Progenitor cell of endocrine pancreas (in vitro differentiated cells): Measurements from ENCODE around the gene ECD. TPM values are rescaled to one million over a fixed set of nuclear protein-coding genes. Genes with fewer than 3 reads are reported as not detected.

Source experiments
- DNase-seq: peaks from one replicate; pipeline ENCODE4 v3.0.0; 2021; ENCODE audit warnings: low spot score; ENCODE audit not compliant: unreplicated experiment
- H3K27ac Mint-ChIP-seq: 2 replicates; pipeline ENCODE4 v1.8.0; 2021; ENCODE audit warnings: mild to moderate bottlenecking, moderate library complexity, mixed read lengths
- H3K27me3 Mint-ChIP-seq: 2 replicates; pipeline ENCODE4 v1.8.0; 2021; ENCODE audit warnings: mixed read lengths
- H3K36me3 Mint-ChIP-seq: 2 replicates; pipeline ENCODE4 v1.8.0; 2022; ENCODE audit warnings: mixed read lengths; ENCODE audit not compliant: insufficient read depth
- H3K4me1 Mint-ChIP-seq: 2 replicates; pipeline ENCODE4 v1.8.0; 2021; ENCODE audit warnings: low read depth, mixed read lengths
- H3K4me3 Mint-ChIP-seq: 2 replicates; pipeline ENCODE4 v1.8.0; 2021; ENCODE audit warnings: low read depth, mild to moderate bottlenecking, moderate library complexity, mixed read lengths
- H3K9me3 Mint-ChIP-seq: 2 replicates; pipeline ENCODE4 v1.8.0; 2021; ENCODE audit warnings: low read depth, mixed read lengths
- CTCF ChIP-seq: fragments of 200-600 bp; sonication (generic); IDR thresholded peaks from one replicate; pipeline ENCODE4 v1.5.0; 2021; ENCODE audit warnings: antibody characterized with exemption, mild to moderate bottlenecking; ENCODE audit not compliant: unreplicated experiment
- total RNA-seq: library from RNA; stranded (reverse); gene quantifications from 2 replicates; pipeline ENCODE4 v1.2.1, GENCODE V29; 2021

The ECD gene
- total RNA-seq, 1 donor from 2014 or later, result 29.7 TPM

DNA sequence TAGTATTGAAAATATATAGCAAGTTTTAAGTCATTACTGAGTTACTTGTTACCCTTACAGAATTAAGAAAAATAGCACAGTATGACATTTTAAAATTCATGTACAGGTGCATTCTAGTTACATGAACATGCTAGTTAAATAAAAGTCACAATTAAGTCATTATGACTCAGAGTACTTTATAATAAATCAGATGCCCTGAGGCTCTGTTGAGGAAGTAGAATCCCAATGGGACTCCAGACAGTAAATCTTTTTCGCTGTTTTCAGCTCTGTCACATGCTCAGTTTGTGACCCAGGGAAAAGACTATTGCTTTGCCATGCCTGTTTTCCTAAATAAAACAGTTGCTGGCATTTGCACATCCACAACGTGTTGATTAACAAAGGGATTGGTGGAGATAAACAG, 36.5 kb downstream of the ECD start:
- no peak for TF ChIP-seq CTCF
- peaks cover 25% of the 10 kb centered on the region for H3K36me3 Mint-ChIP-seq
- no peak overlapping the region for H3K4me3 Mint-ChIP-seq

DNA sequence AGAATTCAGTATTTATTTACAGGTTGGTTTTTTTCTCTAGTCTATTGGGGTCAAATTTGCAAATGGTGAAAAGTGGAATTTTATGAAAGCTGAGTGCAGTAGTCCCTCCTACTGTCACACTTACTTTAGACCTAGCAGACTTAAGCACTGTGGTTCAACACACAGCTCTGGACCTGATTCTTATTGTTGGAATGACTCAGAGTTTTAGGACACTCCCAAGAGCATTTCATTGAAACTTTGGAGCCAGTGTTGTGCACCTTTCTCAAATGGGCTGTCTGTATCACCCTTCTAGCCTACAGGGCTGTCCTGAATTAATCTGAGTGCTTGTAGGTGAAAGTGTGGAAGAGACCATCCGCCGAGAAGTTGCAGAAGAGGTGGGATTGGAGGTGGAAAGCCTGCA, 41.5 kb downstream of the ECD start:
- H3K4me3 Mint-ChIP-seq, result no peak overlapping the region
- no peaks in the 10 kb centered on the region for H3K27me3 Mint-ChIP-seq
- no peaks in the 10 kb centered on the region for H3K9me3 Mint-ChIP-seq
- no peak overlapping the region for H3K27ac Mint-ChIP-seq
- DNase-seq, result no peak
- TF ChIP-seq CTCF, result no peak
- peaks cover 21% of the 10 kb centered on the region for H3K36me3 Mint-ChIP-seq
- H3K4me1 Mint-ChIP-seq, result no peaks in the 10 kb centered on the region

More for the DNA sequence above, 36.5 kb downstream of the ECD start:
- no peaks in the 10 kb centered on the region for H3K9me3 Mint-ChIP-seq
- H3K4me1 Mint-ChIP-seq, result no peaks in the 10 kb centered on the region
- H3K27ac Mint-ChIP-seq, result no peak overlapping the region
- DNase-seq, result no peak
- no peaks in the 10 kb centered on the region for H3K27me3 Mint-ChIP-seq

- Mint-ChIP-seq H3K4me3 (no peak overlapping the region), H3K9me3 (no peaks in the 10 kb centered on the region), H3K4me1 (peaks cover 9% of the 10 kb centered on the region), H3K27ac (no peak overlapping the region), H3K27me3 (no peaks in the 10 kb centered on the region), H3K36me3 (peaks cover 5% of the 10 kb centered on the region)
- no peak for DNase-seq
- TF ChIP-seq CTCF, result no peak
Measured at GRCh38 chr10:73119952-73120351, 47.9 kb downstream of the ECD start.

DNA sequence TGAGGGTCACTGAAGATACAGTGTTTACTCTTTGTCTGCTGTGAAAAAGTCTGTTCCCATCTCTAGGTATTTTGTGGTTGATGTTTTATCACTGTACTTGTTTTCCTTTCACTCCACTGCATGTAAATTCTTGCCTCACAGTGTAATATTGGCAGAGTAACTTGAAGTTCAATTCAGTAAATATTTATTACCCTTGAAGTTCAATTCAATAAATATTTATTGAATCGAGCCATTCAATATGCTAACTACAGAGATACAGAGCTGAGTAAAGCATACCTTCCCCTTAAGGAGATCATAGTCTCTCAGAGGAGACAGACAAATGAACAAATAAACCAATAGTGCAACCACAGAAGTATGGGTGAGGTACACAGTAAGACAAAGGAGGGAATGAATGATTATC, 48.4 kb downstream of the ECD start:
- TF ChIP-seq CTCF, result no peak
- no peak for DNase-seq
- Mint-ChIP-seq H3K36me3 (peaks cover 5% of the 10 kb centered on the region), H3K4me1 (peaks cover 9% of the 10 kb centered on the region), H3K27ac (no peak overlapping the region), H3K4me3 (no peak overlapping the region), H3K9me3 (no peaks in the 10 kb centered on the region), H3K27me3 (no peaks in the 10 kb centered on the region)

GRCh38 chr10:73117976-73118743, 49.6 kb downstream of the ECD start:
- Mint-ChIP-seq H3K36me3 (peaks cover 4% of the 10 kb centered on the region), H3K27me3 (no peaks in the 10 kb centered on the region), H3K4me3 (no peak overlapping the region), H3K9me3 (no peaks in the 10 kb centered on the region), H3K27ac (no peak overlapping the region), H3K4me1 (peaks cover 9% of the 10 kb centered on the region)
- DNase-seq, result no peak
- TF ChIP-seq CTCF, result no peak
